Stomach smooth muscle (tissue), 2 donors: Measurements from ENCODE around the gene MTRFR.
"Not testable (repeated sequence)": the region's sequence is repeated elsewhere in the genome, so short reads cannot be mapped to it uniquely, and the experiment has no call there.

Experiments used
- H3K27ac ChIP-seq: one replicate; pipeline ENCODE4 v1.7.0; 2013; ENCODE audit warnings: mild to moderate bottlenecking, low read length, inconsistent platforms
- H3K27me3 ChIP-seq, 2 donors: one replicate each; pipeline ENCODE4 v1.7.0; 2013; ENCODE audit warnings: low read length in 2 of 2; ENCODE audit not compliant: insufficient read depth in 2 of 2, control insufficient read depth in 1 of 2
- H3K36me3 ChIP-seq, 2 donors: one replicate each; pipeline ENCODE4 v1.7.0; 2013; ENCODE audit warnings: low read length in 2 of 2; ENCODE audit not compliant: control insufficient read depth in 2 of 2, insufficient read depth in 2 of 2
- H3K4me1 ChIP-seq: one replicate; pipeline ENCODE4 v1.7.0; 2013; ENCODE audit warnings: low read length; ENCODE audit not compliant: control insufficient read depth, insufficient read depth
- H3K4me3 ChIP-seq, 2 donors: one replicate each; pipeline ENCODE4 v1.7.0; 2013; ENCODE audit warnings: low read length in 2 of 2
- H3K9ac ChIP-seq, 2 donors: one replicate each; pipeline ENCODE4 v1.7.0; 2013; ENCODE audit warnings: low read length in 2 of 2, mild to moderate bottlenecking in 1 of 2
- H3K9me3 ChIP-seq, 2 donors: one replicate each; pipeline ENCODE4 v1.7.0; 2013; ENCODE audit warnings: low read length in 2 of 2; ENCODE audit not compliant: control insufficient read depth in 2 of 2
- donor health status: healthy.
- donor health status: Pancreatic carcinoma.

MTRFR gene

DNA sequence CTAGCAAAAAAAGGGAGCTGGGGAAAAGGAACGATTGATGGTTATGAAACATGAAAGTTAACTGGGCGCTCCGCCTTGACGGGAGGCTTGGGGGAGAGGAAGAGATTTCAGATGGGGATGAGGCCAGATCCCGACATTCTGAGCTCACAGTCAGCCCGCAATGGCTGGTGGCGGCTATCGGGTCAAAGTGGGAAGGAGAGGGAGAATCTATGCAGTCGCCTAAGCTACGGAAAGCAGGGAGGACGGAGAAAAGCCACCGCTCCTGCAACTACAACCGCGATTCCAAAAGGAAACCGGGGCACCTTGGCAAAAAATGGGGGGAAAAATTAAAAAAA is 797 bp upstream of the MTRFR start:
- Histone ChIP-seq H3K27ac (peak overlapping the region; percentile 82), H3K9me3 (no peaks in the 10 kb centered on the region), H3K9ac (peak overlapping the region; percentile 83 to 93), H3K27me3 (no peaks in the 10 kb centered on the region), H3K36me3 (peaks cover 0 to 2% of the 10 kb centered on the region in 2 donors), H3K4me1 (peaks cover 26% of the 10 kb centered on the region), H3K4me3 (peak overlapping the region; percentile 98 to 100)

DNA sequence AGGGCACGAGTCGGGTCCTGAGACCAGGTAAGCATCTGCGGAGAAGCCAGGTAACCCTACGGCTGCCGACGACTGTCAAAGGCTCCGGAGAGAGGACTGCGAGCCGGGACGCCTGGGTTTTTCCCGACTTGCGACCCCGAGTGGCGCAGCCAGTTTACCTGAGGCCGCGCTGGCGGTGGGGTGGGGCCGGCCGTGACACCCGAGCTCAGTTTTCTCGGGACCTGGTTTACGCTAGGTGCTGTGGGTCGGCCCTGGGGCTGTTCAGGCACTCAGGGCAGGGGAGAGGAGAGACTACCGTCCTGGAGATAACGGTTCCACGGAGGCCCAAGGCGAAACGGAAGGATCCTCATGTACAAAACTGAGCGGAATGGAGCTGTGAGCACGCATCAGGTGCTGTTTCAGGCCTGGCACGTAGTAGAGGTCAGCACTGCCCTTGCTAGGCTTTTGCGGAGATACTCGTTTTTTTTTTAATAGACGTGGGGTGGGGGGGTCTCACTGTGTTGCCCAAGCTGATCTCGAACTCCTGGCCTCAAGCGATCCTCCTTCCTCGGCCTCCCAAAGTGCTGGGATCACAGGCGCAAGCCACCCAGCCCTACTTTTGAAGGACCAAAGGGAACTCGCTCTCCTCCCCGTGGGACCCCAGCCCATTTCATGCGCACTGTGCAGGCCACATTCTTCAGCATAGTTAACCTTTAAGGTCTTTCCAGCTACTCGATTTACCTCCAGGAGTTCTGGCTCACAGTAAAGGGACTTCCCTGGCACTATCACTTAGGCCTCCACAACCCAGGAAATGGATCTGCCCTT is 471 bp downstream of the MTRFR start:
- H3K9me3 ChIP-seq = no peaks in the 10 kb centered on the region
- peak overlapping the region; percentile 83 for H3K27ac ChIP-seq
- peaks cover 30% of the 10 kb centered on the region for H3K4me1 ChIP-seq

DNA sequence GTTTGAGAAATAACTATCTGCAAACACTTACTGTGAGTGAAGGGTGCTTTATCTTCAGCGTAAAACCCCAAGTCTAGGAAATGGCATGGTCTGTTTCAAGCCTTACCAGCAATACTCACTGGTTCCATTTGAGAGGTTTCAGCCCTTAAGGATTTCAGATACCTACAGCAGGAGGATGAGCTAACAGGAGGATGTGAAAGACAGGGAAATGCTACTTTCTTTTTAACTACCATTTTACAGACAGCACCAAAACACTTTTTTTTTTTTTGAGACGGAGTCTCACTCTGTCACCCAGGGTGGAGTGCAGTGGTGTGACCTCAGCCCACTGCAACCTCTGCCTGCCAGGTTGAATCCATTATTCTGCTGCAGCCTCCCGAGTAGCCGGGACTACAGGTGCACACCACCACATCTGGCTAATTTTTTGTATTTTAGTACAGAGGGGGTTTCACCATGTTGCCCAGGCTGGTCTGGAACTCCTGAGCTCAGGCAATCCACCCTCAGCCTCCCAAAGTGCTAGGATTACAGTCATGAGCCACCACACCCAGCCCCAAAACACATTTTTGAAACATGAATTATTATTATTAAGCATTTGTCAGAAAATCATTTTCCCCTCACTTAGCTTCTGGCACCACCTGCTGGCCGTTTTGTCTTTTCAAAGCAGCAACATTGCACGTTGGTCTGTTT is 4.6 kb downstream of the MTRFR start:
- H3K27ac ChIP-seq = no peak overlapping the region
- no peak overlapping the region for H3K9ac ChIP-seq
- H3K36me3 ChIP-seq = peaks cover 0 to 4% of the 10 kb centered on the region in 2 donors
- H3K4me3 ChIP-seq = no peak overlapping the region
- H3K9me3 ChIP-seq = no peaks in the 10 kb centered on the region
- H3K27me3 ChIP-seq = no peaks in the 10 kb centered on the region
- peaks cover 23% of the 10 kb centered on the region for H3K4me1 ChIP-seq

More for the DNA sequence above, 471 bp downstream of the MTRFR start:
- Histone ChIP-seq H3K27me3 (no peaks in the 10 kb centered on the region), H3K9ac (peak overlapping the region; percentile 96 to 97), H3K36me3 (peaks cover 0 to 2% of the 10 kb centered on the region in 2 donors), H3K4me3 (peak overlapping the region; percentile 93 to 100)

DNA sequence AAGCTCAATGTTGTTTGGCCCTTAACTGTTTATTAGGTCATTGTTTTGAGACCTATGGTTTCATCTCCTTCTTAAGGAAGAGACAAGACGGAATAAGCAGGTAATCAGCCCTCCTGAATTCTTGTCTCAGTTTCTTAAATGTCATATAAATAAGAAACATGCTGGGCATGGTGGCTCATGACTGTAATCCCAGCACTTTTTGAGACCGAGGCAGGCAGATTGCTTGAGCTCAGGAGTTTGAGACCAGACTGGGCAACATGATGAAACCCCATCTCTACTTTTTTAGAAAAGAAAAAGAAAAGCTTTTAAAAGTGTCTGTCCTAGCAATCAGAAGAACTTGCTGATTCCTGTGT is 5.1 kb downstream of the MTRFR start:
- no peak overlapping the region for H3K27ac ChIP-seq
- no peaks in the 10 kb centered on the region for H3K27me3 ChIP-seq
- H3K36me3 ChIP-seq = peaks cover 0 to 4% of the 10 kb centered on the region in 2 donors
- H3K9ac ChIP-seq = peak overlapping the region in 1 of 2 donors; percentile 10
- H3K9me3 ChIP-seq = no peaks in the 10 kb centered on the region
- no peak overlapping the region for H3K4me3 ChIP-seq
- peaks cover 23% of the 10 kb centered on the region for H3K4me1 ChIP-seq

DNA sequence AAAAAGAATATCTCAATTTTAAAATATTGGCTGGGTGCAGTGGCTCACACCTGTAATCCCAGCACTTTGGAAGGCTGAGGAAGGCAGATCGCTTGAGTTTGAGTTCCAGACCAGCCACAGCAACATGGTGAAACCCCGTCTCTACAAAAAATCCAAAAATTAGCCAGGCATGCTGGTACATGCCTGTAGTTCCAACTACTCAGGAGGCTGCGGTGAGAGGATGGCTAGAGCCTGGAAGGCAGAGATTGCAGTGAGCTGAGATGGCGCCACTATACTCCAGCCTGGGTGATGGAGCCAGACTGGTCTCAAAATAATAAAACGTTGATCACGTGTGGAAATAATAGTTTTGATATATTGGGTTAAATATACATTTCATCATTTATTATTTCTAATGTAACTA is 5.7 kb downstream of the MTRFR start:
- Histone ChIP-seq H3K4me3 (no peak overlapping the region), H3K4me1 (peaks cover 18% of the 10 kb centered on the region), H3K9ac (no peak overlapping the region)

DNA sequence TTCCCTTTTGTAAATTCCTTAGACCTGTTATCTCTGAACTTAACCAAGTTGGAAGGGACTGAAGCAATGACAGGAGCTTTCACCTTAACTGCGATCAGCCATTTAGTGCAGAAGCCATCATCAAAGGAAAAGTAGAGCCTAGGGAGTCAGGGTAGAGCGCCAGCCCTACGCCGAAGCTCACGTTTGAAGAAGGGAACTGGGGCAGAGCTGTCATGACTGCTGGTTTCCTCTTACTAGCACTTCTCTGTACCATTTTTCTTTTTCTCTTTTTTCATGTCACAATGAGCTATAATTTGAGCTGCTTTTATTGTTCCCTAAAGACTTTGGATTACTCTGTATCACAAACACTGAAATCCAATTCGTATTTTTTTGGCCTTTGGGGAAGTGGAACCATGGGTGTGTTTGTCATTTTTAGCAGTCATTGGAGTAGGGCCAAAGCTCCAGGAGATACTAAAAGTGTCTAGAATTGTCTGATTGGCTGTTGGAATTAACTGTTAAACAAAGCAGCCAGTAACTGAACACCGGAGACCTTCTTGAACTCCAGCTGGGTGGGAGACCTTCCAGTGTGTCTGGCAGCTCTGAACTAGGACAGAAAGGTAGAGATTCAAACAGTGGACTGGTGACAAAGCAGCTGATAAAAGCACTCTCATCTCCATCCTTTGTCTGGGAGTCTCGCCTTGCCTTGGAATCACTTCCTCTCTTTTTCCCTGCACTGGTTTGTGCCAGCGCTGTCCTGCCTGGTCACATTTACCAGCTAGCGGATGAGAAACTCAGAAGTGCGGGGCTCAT is 9.1 kb downstream of the MTRFR start:
- Histone ChIP-seq H3K4me1 (peaks cover 4% of the 10 kb centered on the region), H3K36me3 (peaks cover 0 to 2% of the 10 kb centered on the region in 2 donors), H3K27ac (no peak overlapping the region), H3K9ac (peak overlapping the region; percentile 13 to 29), H3K9me3 (no peaks in the 10 kb centered on the region), H3K4me3 (no peak overlapping the region), H3K27me3 (no peaks in the 10 kb centered on the region)

More for the DNA sequence above, 5.7 kb downstream of the MTRFR start:
- Histone ChIP-seq H3K27me3 (no peaks in the 10 kb centered on the region), H3K9me3 (no peaks in the 10 kb centered on the region), H3K36me3 (peaks cover 0 to 4% of the 10 kb centered on the region in 2 donors), H3K27ac (no peak overlapping the region)

DNA sequence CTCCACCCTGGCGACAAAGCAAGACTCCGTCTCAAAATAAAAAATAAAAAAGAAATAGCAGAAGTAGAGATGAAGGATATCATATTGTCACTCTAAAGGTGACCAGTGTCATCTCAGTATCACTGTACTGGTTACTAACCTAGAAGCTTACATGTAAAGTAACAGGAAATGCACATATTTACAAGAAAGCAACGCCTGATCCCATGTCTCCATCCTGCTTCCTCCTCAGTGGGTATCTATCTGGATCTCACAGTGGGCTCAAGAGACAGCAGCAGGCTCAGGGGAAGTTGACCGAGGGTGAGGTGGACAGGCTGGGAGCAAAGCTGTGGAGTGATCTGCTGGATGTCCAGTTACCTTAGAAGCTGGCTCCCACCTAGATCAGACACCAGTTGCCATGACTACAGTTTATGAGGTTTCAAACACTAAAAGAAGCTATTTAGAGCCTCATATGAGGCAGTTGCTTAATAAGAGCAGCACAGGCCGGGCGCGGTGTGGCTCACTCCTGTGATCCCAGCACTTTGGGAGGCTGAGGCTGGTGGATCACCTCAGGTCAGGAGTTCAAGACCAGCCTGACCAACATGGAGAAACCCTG is 10.5 kb downstream of the MTRFR start:
- Histone ChIP-seq H3K27ac (no peak overlapping the region), H3K27me3 (no peaks in the 10 kb centered on the region), H3K4me1 (no peaks in the 10 kb centered on the region), H3K9me3 (no peaks in the 10 kb centered on the region), H3K4me3 (no peak overlapping the region), H3K9ac (no peak overlapping the region), H3K36me3 (peaks cover 0 to 2% of the 10 kb centered on the region in 2 donors)

DNA sequence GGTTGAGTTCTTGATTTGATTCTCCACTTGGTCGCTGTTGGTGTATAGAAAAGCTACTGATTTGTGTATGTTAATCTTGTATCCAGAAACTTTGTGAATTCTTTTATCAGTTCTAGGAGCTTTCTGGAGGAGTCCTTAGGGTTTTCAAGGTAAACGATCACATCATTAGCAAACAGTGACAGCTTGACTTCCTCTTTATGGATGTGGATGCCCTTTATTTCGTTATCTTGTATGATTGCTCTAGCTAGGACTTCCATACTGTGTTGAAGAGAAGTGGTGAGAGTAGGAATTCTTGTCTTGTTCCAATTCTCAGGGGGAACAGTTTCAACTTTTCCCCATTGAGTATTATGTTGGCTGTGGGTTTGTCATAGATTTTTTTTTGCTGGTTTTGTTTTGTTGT is 12.4 kb downstream of the MTRFR start:
- H3K27ac ChIP-seq = no peak overlapping the region
- H3K9ac ChIP-seq = no peak overlapping the region
- no peak overlapping the region for H3K4me3 ChIP-seq
- H3K9me3 ChIP-seq = no peaks in the 10 kb centered on the region
- no peaks in the 10 kb centered on the region for H3K27me3 ChIP-seq
- H3K4me1 ChIP-seq = peaks cover 2% of the 10 kb centered on the region
- H3K36me3 ChIP-seq = no peaks in the 10 kb centered on the region

DNA sequence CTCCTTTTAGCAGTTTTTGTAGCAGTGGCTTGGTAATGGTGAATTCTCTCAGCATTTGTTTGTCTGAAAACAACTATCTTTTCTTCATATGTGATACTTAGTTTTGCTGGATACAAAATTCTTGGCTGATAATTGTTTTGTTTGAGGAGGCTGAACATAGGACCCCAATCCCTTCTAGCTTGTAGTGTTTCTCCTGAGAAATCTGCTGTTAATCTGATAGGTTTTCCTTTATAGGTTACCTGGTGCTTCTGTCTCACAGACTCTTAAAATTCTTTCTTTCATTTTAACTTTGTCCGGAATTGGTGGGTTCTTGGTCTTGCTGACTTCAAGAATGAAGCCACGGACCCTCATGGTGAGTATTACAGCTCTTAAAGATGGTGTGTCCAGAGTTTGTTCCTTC is 14.9 kb downstream of the MTRFR start:
- H3K9me3 ChIP-seq, H3K9ac ChIP-seq, H3K36me3 ChIP-seq, H3K27me3 ChIP-seq, H3K4me3 ChIP-seq, H3K27ac ChIP-seq: not testable (repeated sequence)
- peaks cover 13% of the 10 kb centered on the region for H3K4me1 ChIP-seq

DNA sequence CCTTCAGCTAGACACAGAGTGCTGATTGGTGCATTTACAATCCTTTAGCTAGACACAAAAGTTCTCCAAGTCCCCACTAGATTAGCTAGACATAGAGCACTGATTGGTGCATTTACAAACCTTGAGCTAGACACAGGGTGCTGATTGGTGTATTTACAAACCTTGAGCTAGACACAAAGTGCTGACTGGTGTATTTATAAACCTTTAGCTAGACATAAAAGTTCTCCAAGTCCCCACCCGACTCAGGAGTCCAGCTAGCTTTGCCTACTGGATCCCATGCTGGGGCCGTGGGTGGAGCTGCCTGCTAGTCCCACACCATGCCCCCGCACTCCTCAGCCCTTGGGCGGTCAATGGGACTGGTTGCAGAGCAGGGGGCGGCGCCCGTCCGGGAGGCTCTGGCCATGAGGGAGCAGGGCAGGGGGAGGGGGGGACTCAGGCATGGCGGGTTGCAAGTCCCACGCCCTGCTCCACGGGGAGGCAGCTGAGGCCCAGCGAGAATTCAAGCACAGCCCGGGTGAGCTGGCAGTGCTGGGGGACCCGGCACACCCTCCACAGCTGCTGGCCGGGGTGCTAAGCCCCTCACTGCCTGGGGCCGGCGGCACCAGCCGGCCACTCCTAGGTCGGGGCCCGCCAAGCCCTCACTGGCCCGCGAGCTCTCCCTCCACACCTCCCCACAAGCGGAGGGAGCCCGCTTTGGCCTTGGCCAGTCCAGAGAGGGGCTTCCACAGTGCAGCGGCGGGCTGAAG is 15.9 kb downstream of the MTRFR start:
- H3K9ac ChIP-seq, H3K27ac ChIP-seq, H3K4me3 ChIP-seq, H3K9me3 ChIP-seq, H3K27me3 ChIP-seq, H3K36me3 ChIP-seq: not testable (repeated sequence)
- H3K4me1 ChIP-seq = peaks cover 19% of the 10 kb centered on the region
